Kidney epithelial cell (primary cell): ENCODE measurements around the gene ZNF771. TPM values are rescaled to one million over a fixed set of nuclear protein-coding genes. Genes with fewer than 3 reads are reported as not detected.
"Not testable (repeated sequence)": the region's sequence is repeated elsewhere in the genome, so short reads cannot be mapped to it uniquely, and the experiment has no call there.

Source experiments
- DNase-seq: peaks from one replicate; pipeline ENCODE4 v3.0.0-alpha.2; 2010; ENCODE audit warnings: low read depth
- H3K27me3 ChIP-seq: 2 replicates; pipeline ENCODE4 v1.6.0; 2011; ENCODE audit warnings: low read length; ENCODE audit not compliant: control insufficient read depth, insufficient read depth
- H3K36me3 ChIP-seq: 2 replicates; pipeline ENCODE4 v1.5.1; 2011; ENCODE audit warnings: low read length; ENCODE audit not compliant: control insufficient read depth, insufficient read depth
- H3K4me3 ChIP-seq: 2 replicates; pipeline ENCODE4 v1.5.1; 2011; ENCODE audit warnings: low read depth, mild to moderate bottlenecking, control low read depth, low read length
- total RNA-seq: library from RNA; depleted of rRNA; stranded (reverse); fragments of >200 nt; gene quantifications from 2 replicates; pipeline ENCODE4 v1.2.3, GENCODE V29; 2015
- TF ChIP-seq, protein P1 (sequence below): IDR thresholded peaks from 2 replicates; pipeline ENCODE4 v1.5.1; 2011; ENCODE audit warnings: mild to moderate bottlenecking, moderate library complexity, low read length, control low read depth, inconsistent platforms; ENCODE audit not compliant: insufficient read depth, poor library complexity, severe bottlenecking

The ZNF771 gene
- total RNA-seq, 1 donor from 2014 or later, result 16.7 TPM

DNA sequence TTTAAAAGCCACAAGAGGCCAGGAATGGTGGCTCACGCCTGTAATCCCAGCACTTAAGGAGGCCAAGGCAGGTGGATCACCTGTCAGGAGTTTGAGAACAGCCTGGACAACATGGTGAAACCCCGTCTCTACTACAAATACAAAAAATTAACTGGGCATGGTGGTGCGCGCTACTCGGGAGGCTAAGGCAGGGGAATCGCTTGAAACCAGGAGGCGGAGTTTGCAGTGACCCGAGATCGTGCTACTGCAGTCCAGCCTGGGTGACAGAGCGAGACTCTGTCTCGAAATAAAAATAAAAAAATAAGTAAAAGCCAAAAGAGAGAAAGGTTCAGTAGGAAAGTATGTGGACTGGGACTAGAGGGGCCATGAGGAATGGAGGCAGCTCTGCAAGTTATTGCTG lies 52.0 kb downstream of the ZNF771 start:
- H3K36me3 ChIP-seq, result no peaks in the 10 kb centered on the region
- no peak for DNase-seq
- TF ChIP-seq, protein P1, sequence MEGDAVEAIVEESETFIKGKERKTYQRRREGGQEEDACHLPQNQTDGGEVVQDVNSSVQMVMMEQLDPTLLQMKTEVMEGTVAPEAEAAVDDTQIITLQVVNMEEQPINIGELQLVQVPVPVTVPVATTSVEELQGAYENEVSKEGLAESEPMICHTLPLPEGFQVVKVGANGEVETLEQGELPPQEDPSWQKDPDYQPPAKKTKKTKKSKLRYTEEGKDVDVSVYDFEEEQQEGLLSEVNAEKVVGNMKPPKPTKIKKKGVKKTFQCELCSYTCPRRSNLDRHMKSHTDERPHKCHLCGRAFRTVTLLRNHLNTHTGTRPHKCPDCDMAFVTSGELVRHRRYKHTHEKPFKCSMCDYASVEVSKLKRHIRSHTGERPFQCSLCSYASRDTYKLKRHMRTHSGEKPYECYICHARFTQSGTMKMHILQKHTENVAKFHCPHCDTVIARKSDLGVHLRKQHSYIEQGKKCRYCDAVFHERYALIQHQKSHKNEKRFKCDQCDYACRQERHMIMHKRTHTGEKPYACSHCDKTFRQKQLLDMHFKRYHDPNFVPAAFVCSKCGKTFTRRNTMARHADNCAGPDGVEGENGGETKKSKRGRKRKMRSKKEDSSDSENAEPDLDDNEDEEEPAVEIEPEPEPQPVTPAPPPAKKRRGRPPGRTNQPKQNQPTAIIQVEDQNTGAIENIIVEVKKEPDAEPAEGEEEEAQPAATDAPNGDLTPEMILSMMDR, result no peak

DNA sequence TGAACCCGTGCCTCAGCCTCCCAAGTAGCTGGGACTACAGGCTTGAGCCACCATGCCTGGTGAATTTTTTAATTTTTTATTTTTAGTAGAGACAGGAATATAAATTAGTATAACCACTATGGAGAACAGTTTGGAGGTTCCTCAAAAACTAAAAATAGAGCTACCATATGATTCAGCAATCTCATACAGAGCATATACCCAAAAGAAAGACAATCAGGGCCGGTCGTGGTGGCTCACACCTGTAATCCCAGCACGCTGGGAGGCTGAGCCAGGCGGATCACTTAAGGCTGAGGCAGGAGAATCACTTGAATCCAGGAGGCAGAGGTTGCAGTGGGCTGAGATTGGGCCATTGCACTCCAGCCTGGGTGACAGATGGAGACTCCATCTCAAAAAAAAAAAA lies 54.0 kb downstream of the ZNF771 start:
- not testable (repeated sequence) for DNase-seq, H3K4me3 ChIP-seq, H3K36me3 ChIP-seq, H3K27me3 ChIP-seq

More for the DNA sequence above, 52.0 kb downstream of the ZNF771 start:
- Histone ChIP-seq H3K4me3 (no peak overlapping the region), H3K27me3 (no peaks in the 10 kb centered on the region)

DNA sequence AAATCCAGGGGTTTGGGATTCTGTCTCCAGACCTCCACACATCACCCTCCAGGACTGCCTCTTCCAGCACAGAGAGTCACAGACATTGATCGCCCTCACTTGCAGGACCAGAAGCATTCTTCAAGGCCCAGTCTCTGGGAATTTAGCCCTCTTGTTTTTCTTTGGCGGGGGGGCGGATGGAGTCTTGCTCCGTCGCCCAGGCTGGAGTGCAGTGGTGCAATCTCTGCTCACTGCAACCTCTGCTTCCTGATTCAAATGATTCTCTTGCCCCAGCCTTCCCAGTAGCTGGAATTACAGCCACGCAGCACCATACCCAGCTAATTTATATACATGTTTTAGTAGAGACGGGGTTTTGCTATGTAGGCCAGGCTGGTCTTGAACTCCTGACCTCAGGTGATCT lies 56.7 kb downstream of the ZNF771 start:
- no peaks in the 10 kb centered on the region for H3K36me3 ChIP-seq
- TF ChIP-seq, protein P1, result no peak
- H3K4me3 ChIP-seq, result no peak overlapping the region
- H3K27me3 ChIP-seq, result no peaks in the 10 kb centered on the region
- DNase-seq, result no peak

Other genes starting within 250 kb of the ZNF771 start
- 9.7 and 10.8 TPM in 2 replicates for gene CORO1A, start 224.0 kb upstream of the ZNF771 start, total RNA-seq
- gene BOLA2B, start 213.9 kb upstream of the ZNF771 start, total RNA-seq, result 312 and 512 TPM in 2 replicates
- 35.0 and 45.4 TPM in 2 replicates for gene SLX1A, start 213.7 kb upstream of the ZNF771 start, total RNA-seq
- 2.2 and 6.3 TPM in 2 replicates for gene SULT1A3, start 208.4 kb upstream of the ZNF771 start, total RNA-seq
- gene NPIPB13, start 159.1 kb upstream of the ZNF771 start, total RNA-seq, result 0.46 and 0.55 TPM in 2 replicates
- 82.1 and 107 TPM in 2 replicates for gene CD2BP2, start 52.3 kb upstream of the ZNF771 start, total RNA-seq
- gene TBC1D10B, start 37.1 kb upstream of the ZNF771 start, total RNA-seq, result 47.0 and 51.9 TPM in 2 replicates
- gene MYL11, start 32.8 kb upstream of the ZNF771 start, total RNA-seq, result not detected in 2 replicates
- gene SEPTIN1, start 25.0 kb upstream of the ZNF771 start, total RNA-seq, result 0.38 and 0.62 TPM in 2 replicates
- gene ZNF48, start 12.2 kb upstream of the ZNF771 start, total RNA-seq, result 24.4 and 27.4 TPM in 2 replicates
- gene DCTPP1, start 22.4 kb downstream of the ZNF771 start, total RNA-seq, result 42.1 and 50.5 TPM in 2 replicates
- gene SEPHS2, start 38.3 kb downstream of the ZNF771 start, total RNA-seq, result 45.2 and 51.3 TPM in 2 replicates
- 0.04 TPM in 1 of 2 replicates, not detected in the other for gene ITGAL, start 65.1 kb downstream of the ZNF771 start, total RNA-seq
- 50.9 and 59.5 TPM in 2 replicates for gene ZNF768, start 119.0 kb downstream of the ZNF771 start, total RNA-seq
- gene ZNF747, start 127.3 kb downstream of the ZNF771 start, total RNA-seq, result 9.9 and 12.5 TPM in 2 replicates
- gene ZNF764, start 150.8 kb downstream of the ZNF771 start, total RNA-seq, result 8.5 and 9.2 TPM in 2 replicates
- 9.2 and 16.6 TPM in 2 replicates for gene ZNF688, start 164.1 kb downstream of the ZNF771 start, total RNA-seq
- gene ZNF785, start 178.1 kb downstream of the ZNF771 start, total RNA-seq, result 8.8 and 9.7 TPM in 2 replicates
- 12.3 and 13.8 TPM in 2 replicates for gene ZNF689, start 202.8 kb downstream of the ZNF771 start, total RNA-seq
- gene PRR14, start 243.4 kb downstream of the ZNF771 start, total RNA-seq, result 22.6 and 24.3 TPM in 2 replicates